DMS79 (cell line): ENCODE measurements around the gene KCNIP2.

Source experiments
- DNase-seq: peaks from one replicate; lab custom pipeline; 2025; lab: John Stamatoyannopoulos, UW

KCNIP2 gene

DNA sequence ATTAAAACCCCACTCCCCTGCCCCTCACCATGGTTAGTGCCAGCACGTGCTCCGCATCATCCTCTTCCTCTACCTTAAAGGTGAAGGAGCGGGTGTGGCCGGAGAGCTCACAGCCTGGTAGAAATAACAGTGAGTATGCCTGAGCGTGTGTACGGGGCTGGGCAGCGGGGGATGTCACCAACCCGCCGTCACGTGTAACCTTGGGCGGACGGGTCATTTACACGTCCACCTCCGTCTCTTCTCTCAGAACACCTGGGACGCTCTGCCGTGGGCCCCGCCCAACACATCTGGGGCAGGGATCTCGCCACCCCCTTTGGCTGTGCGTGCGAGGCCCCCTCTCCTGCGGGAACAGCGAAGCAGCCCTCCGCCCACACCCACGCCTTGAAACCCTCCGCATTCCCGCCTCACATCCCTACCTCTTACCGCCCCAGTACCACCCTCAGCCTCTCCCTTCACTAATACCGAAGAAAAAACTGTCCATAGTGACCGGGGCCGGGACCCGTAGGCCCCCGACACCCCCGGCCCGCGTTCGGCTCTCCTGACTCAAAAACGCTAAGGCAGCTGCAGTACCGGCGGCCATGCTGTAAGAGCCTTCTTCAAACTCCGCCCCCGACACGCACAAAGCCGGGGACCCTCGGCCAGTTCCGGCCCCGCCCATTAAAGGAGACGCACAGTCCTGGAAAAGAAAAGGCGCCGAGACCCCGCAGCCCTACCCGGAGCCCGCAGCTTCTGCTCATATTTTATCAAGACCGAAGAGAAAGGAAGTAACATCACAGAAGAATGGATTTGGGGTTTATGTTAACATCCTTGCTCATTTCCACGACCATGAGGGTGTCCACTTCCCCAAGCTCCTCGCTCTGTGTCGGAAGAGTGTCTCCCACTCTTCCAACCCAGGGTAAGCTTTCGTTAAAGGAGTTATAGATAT, 60.5 kb downstream of the KCNIP2 start, which contains the start of gene NPM3:
NPM3 (minus strand) TSS at position 636 of the 925 bp plus-strand sequence; CDS start at position 580, 56 bp downstream.
- peak; percentile 47 for DNase-seq

- DNase-seq, result no peak
Measured at GRCh38 chr10:101781984-101782810, 61.4 kb downstream of the KCNIP2 start.

DNA sequence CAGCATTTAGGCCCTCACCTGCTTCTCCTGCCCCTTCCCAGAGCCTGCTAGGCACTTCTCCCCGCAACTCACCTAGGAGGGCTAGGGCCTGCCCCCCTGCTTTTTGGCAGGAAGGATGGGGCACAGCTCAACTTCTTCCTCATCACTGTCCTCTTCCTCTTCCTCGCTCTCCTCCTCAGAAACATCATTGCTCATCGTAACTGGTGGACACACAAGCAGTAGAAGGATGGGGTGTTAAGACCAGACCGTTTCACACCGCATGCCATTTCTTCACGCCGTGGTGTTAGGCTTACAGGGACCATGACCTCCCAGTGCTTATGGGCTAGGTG, 62.0 kb downstream of the KCNIP2 start:
- DNase-seq, result no peak

DNA sequence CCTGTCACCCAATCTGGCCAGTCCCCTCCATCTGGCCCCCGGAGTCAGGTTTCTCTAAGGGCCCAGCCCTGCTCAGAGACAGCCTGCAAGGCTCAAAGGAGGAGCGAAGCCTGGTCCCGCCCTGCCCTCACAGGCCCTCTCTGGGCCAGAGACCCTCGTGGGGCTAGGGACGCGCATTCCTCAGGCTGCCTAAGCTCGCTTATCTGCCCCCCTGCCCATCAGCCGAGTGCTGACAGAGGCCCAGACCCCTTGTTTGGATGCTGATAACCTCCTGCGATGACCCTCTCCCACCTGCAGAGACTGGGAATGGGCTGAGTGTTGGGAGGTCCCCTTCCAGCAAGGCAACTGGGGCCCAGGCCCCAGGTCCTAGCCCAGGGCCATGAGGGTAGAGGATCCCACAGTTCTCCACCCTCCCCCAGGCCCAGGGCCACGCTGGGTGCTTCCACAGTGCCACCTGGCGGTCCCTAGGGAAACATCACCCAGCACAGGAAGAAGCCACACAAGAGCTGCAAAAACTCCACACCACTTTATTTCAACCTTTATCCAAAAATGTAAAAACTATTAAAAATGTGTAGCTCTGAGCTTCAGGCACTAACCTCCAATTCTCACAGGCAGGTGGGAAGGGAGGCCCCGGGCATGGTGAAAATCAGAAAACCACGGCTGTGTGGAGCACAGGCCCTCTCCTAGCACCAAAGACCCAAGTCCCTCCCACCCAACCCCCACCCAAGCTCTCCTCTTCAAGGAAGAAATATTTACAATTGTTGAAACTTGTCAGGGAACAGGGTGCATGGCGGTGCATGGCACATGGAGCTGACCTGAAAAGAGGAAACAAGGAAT, 62.6 kb downstream of the KCNIP2 start:
- no peak for DNase-seq

DNA sequence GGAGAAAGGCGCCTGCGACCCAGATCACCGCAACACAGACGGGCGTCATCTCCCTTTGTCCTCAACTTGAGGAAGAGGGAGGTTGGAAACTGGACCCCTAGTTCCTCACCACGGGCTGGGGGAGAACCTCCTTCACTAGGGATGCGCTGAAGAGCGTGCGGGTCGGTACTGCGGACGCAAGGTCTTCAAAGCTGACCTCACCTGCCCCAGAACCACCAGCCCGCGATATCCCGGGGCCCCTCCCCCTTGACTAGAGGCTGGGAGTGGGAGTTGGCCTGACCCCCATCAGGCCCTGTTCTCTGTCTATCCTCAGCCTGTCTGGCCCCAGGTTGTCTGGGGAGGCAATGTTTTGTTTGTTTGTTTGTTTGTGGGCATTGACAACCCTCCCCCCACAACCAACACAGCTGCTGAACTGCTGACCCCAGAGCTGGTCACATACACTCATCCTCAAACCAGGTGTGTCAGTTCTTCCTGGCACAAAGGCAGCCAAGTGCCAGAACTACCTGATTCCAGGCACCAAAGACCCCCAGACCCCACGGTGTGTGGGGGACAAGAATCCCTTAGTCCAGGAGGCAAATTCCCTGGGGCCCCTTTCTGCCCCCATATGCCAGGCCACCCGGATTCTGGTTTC, 63.3 kb downstream of the KCNIP2 start:
- no peak for DNase-seq

DNA sequence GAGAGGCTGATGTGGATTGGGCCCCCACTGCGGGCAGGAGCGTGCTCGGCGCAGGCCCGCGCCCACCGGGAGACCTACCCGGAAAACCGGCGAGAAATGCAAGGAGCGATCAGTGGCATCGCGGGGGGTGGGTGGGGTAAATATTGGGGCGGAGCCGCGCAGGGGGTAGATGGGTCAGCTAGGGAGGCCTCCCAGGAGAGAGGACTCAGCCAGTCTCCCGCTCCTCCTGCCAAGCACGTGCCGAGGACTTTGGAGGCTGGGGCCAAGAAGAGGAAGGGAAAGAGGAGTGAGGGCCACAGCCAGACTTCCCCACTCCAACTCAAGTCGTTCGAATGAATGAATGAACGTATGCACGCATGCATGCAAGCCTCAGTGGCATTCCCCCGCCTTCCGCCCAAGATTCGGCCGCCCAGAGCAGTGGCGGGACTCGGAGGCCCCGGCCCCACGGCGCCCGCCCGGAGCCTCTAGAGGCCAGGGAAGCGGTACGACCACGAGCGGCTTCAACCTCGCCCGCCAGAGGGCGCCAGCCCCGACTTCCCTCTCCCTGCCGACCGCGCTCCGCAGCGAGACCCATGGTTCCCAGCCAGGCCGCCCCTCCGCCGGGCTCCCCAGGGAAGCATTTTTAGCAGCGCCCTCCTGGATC, 63.9 kb downstream of the KCNIP2 start:
- peak; percentile 5 for DNase-seq

DNA sequence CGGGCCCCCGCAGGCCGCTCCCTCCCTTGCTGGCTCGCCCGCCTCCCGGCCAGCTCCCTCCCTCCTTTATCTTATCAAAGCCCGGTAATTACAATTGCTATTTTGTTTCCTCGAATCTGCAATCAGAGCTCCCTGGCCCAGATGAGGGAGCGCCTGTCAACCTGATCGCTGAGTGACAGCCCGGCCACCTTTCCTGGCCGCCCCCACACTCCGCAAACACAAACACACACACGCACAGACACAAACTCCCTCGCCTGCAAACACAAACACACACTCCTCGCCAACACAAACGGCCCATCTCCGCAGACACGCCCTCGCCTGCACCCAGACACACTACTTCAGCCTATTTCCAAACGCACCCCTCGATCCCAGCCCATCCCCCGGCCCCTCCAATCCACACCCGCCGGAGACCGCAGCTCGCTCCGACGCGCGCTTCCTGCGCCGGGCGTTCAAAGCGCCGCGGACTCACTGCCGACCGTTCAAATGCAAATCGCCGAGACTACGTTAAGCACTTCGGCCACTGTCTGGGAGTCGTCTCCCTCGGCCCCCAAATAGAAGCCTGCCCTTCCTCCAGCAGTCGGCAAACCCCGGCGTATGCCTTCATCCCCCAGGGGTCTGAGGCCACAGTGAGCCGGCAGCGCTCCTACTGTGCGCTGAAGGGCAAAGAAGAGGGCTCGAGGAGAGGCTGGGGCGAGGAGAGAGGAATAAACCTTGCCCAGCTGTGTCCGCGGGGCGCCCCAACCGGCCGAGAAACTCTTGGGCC, 64.6 kb downstream of the KCNIP2 start:
- no peak for DNase-seq

GRCh38 chr10:101778151-101778780, 65.3 kb downstream of the KCNIP2 start:
- no peak for DNase-seq

- DNase-seq, result no peak
Measured at GRCh38 chr10:101777619-101778145, 65.9 kb downstream of the KCNIP2 start.

DNA sequence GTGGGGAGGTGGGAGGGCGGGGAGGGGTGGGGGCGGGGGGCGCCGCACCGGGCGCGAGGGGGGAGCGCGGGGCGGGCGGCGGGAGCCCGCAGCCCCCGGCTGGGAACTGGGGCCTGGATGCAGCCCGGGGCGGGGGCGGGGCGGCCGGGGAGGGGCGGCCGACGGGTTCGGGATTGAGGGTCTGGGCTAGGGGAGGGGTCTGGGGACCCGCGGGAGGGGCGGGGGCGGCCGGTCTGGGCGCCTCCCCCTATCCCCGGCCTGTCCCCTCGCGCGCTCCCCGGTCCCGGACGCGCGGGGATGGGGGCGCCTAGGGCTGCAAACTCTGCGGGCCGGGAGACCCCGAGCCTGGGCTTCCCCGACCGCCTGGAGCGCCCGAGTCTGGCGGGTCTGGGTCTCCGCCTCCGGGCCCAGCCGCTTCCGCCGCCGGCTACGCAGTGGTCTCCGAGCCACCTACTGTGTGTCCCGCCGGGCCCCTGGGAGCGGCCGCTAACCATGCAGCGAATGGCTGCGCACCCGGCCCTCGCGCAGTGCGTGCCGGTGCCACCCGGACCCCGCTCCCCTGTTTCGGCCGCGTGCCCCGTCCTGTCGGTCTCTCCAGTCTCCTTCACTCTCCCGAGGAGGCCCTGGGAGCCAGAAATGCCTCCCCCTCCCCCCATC, 67.3 kb downstream of the KCNIP2 start:
- no peak for DNase-seq
